ENCODE data around the gene ASIC2. TPM values are rescaled to one million over a fixed set of nuclear protein-coding genes. Genes with fewer than 3 reads are reported as not detected.

ASIC2 gene
- total and polyA plus RNA-seq, 7 donors = 0.01 TPM; not detected in 6

DNA sequence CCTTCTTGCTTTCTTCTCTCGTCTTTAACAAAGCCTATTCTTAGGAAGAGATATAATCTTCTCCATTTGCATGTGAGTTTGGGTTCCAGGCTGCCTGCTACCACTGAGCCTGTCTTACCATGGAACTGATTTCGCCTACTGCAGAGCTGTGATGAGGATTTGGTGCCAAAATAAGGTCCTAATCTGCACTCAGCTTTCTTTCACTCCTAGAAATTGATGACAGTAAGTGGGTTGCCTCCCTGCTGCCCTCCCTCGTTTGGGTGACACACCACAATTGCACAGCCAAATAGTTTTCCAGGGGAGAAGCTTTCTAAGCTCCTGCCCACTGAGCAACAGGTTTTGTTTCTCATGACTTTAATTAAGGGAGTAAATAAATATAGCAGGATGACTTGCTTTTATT is 25.1 kb upstream of the ASIC2 start:
- peaks cover 0 to 25% (median 6%) of the 10 kb centered on the region in 3 donors for H3K27me3 ChIP-seq (ENCODE audit: insufficient read depth in 3 of 3, low read length in 2 of 3)
- no peak for ATAC-seq
- WGBS, 3 donors = 27 to 42% (median 40%) methylated on average over 3 of the region's 3 CpGs

DNA sequence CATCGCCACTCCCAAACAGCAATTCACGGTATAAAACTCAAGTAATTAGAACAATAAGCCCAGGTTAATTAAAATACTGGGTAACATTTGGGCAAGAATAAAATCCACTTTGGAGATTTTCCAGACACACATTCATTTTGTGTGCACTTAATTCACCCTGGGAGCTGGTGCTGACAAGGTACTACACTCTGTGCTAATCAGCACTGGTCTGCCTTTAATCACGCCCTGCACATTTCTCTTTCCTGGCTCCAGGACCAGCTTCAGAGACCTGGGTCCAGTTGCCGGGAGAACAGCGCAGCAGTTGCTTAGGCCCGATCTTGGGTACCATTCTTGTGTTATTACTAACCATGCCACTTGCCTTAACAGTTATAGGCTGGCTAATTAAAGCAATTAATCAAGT is 23.7 kb upstream of the ASIC2 start:
- Histone ChIP-seq H3K27ac (no peak overlapping the region), H3K36me3 (ENCODE audit: insufficient read depth in 1 of 2, low read depth in 1 of 2) (no peaks in the 10 kb centered on the region), H3K9me3 (no peaks in the 10 kb centered on the region), H3K27me3 (ENCODE audit: insufficient read depth in 3 of 3, low read length in 2 of 3) (peaks cover 0 to 32% (median 6%) of the 10 kb centered on the region in 3 donors), H3K4me3 (no peak overlapping the region), H3K4me1 (no peaks in the 10 kb centered on the region)
- WGBS, 3 donors = 80 to 87% (median 80%) methylated on average over 6 of the region's 6 CpGs
- DNase-seq = no peak
- ATAC-seq = no peak
- TF ChIP-seq, protein P1, sequence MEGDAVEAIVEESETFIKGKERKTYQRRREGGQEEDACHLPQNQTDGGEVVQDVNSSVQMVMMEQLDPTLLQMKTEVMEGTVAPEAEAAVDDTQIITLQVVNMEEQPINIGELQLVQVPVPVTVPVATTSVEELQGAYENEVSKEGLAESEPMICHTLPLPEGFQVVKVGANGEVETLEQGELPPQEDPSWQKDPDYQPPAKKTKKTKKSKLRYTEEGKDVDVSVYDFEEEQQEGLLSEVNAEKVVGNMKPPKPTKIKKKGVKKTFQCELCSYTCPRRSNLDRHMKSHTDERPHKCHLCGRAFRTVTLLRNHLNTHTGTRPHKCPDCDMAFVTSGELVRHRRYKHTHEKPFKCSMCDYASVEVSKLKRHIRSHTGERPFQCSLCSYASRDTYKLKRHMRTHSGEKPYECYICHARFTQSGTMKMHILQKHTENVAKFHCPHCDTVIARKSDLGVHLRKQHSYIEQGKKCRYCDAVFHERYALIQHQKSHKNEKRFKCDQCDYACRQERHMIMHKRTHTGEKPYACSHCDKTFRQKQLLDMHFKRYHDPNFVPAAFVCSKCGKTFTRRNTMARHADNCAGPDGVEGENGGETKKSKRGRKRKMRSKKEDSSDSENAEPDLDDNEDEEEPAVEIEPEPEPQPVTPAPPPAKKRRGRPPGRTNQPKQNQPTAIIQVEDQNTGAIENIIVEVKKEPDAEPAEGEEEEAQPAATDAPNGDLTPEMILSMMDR (IDR thresholded peaks at IDR 0.05) = no peak
- intact Hi-C loops (cut with DNase I) = no loop called here

More for the DNA sequence above, 25.1 kb upstream of the ASIC2 start:
- DNase-seq = no peak
- H3K4me3 ChIP-seq = no peak overlapping the region
- intact Hi-C loops (cut with DNase I) = no loop called here
- H3K9me3 ChIP-seq = no peaks in the 10 kb centered on the region
- H3K27ac ChIP-seq = no peak overlapping the region
- TF ChIP-seq, protein P1 (IDR thresholded peaks at IDR 0.05) = no peak
- no peaks in the 10 kb centered on the region for H3K36me3 ChIP-seq (ENCODE audit: insufficient read depth in 1 of 2, low read depth in 1 of 2)
- no peaks in the 10 kb centered on the region for H3K4me1 ChIP-seq

DNA sequence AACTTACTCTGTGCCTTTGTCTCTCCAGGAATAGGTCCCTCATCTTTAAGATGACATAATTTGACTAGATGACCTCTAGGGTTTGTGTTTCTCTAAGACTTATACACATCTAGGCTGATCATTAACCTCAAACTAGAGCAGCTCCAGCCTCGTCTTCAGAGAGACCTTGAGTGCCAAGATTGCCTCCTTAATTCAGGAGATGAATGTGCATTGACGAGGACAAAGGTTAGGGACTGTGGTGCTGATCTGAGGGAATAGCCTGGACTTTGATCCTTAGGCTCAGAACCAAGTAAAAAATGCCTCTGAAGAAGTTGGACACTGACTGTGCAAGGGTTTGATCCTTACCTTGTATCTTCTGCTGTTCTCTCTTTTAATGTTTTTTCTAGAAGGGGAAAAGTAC is 17.2 kb upstream of the ASIC2 start:
- ATAC-seq (no peak), DNase-seq (no peak)
- TF ChIP-seq, protein P1 (IDR thresholded peaks at IDR 0.05) = no peak
- intact Hi-C loops (cut with DNase I) = no loop called here
- Histone ChIP-seq H3K36me3 (ENCODE audit: insufficient read depth in 1 of 2, low read depth in 1 of 2) (no peaks in the 10 kb centered on the region), H3K27ac (no peak overlapping the region), H3K4me1 (no peaks in the 10 kb centered on the region), H3K4me3 (no peak overlapping the region), H3K27me3 (ENCODE audit: insufficient read depth in 3 of 3, low read length in 2 of 3) (peaks cover 0 to 18% (median 4%) of the 10 kb centered on the region in 3 donors), H3K9me3 (no peaks in the 10 kb centered on the region)
- 38 to 54% (median 50%) methylated on average over 2 of the region's 2 CpGs for WGBS, 3 donors

DNA sequence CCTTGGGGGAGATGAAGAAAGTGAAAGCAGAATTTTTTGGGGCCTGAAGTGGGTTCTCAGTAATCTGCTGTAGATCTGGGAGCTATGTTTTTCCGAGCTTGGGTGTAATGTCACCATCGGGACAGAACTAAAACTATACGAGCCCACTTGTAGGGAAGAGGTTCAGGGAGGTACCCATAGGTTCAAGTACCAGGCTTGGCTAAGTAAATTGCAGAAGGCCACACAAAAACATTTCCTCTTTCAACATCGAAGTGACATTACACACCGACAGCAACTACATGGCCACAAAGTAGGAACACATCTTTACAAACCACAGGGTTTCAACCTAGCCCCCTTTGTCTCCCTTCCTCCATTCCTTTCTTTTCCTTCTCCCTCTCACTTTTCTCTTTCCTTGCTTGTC is 10.2 kb upstream of the ASIC2 start:
- 78 to 87% (median 82%) methylated on average over 5 of the region's 5 CpGs for WGBS, 3 donors
- peaks cover 3% of the 10 kb centered on the region for H3K9me3 ChIP-seq
- TF ChIP-seq, protein P1 (IDR thresholded peaks at IDR 0.05) = no peak
- H3K36me3 ChIP-seq (ENCODE audit: insufficient read depth in 1 of 2, low read depth in 1 of 2) = no peaks in the 10 kb centered on the region
- no peak overlapping the region for H3K27ac ChIP-seq
- DNase-seq (no peak), ATAC-seq (no peak)
- intact Hi-C loops (cut with DNase I) = no loop called here
- no peaks in the 10 kb centered on the region for H3K4me1 ChIP-seq
- no peak overlapping the region for H3K4me3 ChIP-seq
- H3K27me3 ChIP-seq (ENCODE audit: insufficient read depth in 3 of 3, low read length in 2 of 3) = peaks cover 0 to 11% (median 0%) of the 10 kb centered on the region in 3 donors

DNA sequence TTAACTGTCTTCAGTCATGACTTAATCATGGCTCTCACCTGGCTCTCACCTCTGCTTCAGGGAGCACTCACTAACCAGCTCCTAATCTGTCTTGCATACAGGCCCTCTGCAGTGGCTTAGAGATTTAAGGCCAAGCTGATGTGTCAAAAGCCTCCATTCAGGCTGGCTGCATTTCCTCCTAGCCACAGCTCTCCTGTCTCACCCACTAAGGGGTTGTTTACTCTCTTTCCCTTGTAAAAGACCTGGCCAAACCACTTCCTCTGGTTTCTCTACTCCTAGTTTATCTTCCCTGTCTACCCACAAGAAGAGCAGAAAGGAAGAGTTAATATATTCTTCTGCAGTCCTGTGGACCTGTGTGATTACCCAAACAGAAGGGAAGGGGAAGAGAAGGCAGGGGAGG is 9.3 kb upstream of the ASIC2 start:
- no peak for ATAC-seq
- Histone ChIP-seq H3K9me3 (peaks cover 3% of the 10 kb centered on the region), H3K27ac (no peak overlapping the region), H3K36me3 (ENCODE audit: insufficient read depth in 1 of 2, low read depth in 1 of 2) (no peaks in the 10 kb centered on the region), H3K27me3 (ENCODE audit: insufficient read depth in 3 of 3, low read length in 2 of 3) (peaks cover 0 to 9% (median 0%) of the 10 kb centered on the region in 3 donors), H3K4me1 (no peaks in the 10 kb centered on the region), H3K4me3 (no peak overlapping the region)
- TF ChIP-seq, protein P1 (IDR thresholded peaks at IDR 0.05) = no peak
- intact Hi-C loops (cut with DNase I) = no loop called here
- no peak for DNase-seq
